KBM-7 (cell line): ENCODE measurements around the gene DMRTB1.

Experiments
- DNase-seq: peaks from one replicate; pipeline ENCODE4 v3.0.0-alpha.2; 2015
- in situ Hi-C: fragments of 300-500 bp; cut with MboI; formaldehyde crosslinking; loops from 2 replicates; pipeline ENCODE4 v1.14.3; 2020; ENCODE audit warnings: low sequenced_read_pairs, low pct_unique_long_range_greater_than_20kb, mixed read lengths

Gene DMRTB1

DNA sequence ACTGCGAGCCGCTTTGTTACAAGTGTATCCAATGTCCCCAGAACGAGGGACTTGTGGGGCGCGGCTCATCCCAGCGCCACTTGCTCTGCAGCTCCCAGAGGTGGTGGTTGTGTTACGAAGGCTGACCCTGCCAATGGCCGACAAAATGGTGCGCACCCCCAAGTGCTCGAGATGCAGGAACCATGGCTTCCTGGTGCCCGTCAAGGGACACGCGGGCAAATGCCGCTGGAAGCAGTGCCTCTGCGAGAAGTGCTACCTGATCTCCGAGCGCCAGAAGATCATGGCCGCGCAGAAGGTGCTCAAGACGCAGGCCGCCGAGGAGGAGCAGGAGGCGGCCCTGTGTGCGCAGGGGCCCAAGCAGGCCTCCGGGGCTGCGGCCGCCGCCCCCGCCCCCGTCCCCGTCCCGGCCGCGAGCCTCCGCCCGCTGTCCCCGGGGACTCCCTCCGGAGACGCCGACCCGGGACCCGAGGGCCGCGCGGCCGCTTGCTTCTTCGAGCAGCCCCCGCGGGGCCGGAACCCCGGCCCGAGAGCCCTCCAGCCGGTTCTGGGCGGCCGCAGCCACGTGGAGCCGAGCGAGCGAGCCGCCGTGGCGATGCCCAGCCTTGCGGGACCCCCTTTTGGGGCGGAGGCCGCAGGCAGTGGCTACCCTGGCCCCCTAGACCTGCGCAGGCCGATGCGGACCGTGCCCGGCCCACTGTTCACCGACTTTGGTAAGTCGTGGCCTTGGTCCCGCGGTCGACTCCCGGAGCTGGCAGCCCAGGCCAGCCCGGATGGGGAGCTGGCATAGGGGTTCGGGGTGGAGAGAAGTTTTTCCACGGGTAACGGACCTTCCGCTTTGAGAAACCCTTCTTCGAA, at the start of gene DMRTB1:
TSS of gene DMRTB1 (plus strand) at position 79 of the 855 bp plus-strand sequence. CDS start at position 134, 55 bp downstream.
- in situ Hi-C loops: no loop called here
- no peak for DNase-seq

DNA sequence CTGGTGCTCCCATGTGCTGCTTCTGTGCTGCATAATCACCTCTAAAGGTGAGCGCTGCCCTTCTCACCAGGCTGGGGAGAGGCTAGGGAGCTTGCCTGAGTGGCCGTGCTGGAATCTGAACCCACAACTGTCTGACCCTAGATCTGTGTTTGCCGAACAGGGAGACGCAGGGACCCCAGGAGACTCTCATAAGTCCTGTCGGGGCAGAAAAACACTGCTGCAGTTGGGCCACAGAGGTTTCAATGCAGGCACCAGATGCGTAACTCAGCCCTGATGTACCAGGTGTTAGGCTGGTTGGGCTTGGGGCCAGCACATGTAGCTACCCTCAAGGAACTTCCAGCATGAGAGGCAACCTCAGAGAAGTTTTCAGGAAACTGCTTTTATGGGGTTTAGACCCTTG, 49.5 kb upstream of the DMRTB1 start:
- DNase-seq: no peak
- in situ Hi-C loops: no loop called here

DNA sequence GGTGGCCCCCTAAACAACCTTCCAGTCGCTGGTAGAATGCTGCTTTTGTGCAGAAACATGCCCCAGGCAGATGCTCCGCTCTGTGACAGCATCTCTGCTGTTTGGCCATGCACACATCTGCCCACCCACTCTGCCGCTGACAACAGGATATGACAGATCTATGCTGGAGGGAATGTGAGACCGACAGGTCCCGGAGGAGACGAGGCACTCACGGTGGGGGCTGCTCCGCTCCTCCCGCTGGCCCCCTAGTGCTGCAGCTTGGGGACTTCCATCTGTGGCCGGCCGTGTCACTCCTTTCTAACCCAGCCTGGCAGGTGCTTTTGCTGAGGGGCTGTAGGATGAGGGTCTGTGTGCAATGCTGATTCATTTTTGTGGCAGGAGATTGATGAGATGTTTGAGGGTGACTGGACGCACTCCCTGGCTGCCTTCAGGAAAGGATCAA, 49.1 kb upstream of the DMRTB1 start:
- no peak for DNase-seq
- in situ Hi-C loops: no loop called here

DNA sequence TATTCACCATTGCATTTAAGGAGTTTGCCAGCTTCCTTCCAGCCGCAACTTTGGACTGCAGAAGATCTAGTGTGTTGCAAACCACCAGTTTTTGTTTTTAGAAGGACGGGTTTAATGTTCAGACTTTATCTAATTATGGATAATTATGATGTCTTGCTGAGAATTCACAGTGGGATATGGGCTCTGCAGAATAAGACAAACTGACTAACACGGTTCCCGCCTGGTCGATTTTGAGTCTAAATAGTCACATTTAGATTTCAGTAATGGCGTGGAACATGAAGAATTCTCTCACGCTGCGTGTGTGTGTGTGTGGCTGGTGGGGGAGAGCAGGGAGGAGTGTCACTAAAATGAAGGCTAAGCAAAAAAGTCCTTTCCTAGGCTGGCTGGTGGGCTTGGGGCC, 48.5 kb upstream of the DMRTB1 start:
- in situ Hi-C loops: no loop called here
- no peak for DNase-seq

DNA sequence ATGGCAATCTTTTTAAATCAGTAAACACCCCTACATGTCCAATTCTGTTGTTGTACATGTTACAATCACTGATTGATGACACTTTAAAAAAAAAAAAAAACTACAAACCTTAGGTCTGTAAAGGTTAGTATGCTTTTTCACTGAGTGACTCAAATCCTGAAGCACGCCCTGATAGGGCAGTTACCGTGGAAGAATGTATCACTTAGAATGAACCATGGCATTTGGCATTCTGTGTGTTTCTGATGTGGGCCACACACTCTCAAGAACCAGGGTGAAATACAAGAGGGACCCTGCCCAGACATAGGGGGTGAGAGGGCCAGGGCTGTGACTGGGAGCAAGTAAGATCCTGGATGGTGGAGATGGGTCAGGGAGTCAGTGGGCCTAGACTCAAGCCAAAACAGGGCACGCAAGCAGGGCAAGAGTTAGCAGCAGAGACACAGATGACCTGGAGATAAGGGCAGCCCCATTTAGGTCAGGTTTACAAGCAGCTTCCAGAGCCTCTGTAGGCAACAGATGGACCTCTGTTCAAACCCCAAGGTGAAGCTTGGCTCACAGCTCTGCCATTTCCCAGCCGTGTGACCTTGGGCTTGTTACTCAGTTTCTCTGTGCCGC, 47.6 kb upstream of the DMRTB1 start:
- no peak for DNase-seq
- in situ Hi-C loops: no loop called here

DNA sequence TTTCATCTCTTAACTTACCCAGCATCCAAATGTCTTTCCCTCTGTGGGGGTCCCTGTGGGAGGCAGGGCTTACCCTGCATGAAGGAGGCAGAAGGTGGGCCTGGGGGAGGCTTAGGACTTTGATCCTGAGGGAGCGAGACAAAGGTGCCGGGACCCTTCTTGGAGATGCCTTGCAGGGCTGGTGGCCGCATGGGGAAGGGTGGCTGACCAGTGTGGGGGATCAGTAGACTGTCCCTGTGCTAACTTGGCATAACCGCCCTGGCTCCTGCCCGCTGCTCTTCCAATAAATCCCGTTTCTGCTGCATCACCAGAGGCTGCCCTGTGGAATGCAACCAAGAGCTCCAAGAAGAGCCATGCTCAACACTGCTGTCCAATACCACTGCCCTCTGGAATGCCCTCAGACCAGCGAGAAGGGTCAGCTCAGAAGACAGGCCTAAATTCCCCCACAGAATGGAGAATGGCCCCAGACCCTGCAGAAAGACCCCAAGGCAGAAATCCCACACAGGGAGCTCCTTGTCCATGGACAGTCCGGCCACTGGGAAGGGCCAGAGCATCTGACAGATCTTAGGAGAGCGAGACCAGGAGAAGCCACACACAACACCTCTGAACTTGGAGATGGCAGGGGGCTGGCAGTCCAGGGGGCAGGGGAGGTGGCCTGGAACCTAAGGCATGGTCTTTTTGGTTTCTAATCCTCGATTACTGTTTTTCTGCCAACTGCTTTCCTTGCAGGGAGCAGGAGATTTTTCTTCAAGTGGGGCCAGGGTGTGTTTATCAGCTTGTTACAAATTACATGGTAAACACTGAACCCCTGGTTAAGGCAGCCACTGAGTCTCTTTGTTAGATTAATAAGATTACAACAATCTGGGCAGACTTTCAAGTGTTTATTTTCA, 46.7 kb upstream of the DMRTB1 start:
- no peak for DNase-seq
- in situ Hi-C loops: no loop called here

DNA sequence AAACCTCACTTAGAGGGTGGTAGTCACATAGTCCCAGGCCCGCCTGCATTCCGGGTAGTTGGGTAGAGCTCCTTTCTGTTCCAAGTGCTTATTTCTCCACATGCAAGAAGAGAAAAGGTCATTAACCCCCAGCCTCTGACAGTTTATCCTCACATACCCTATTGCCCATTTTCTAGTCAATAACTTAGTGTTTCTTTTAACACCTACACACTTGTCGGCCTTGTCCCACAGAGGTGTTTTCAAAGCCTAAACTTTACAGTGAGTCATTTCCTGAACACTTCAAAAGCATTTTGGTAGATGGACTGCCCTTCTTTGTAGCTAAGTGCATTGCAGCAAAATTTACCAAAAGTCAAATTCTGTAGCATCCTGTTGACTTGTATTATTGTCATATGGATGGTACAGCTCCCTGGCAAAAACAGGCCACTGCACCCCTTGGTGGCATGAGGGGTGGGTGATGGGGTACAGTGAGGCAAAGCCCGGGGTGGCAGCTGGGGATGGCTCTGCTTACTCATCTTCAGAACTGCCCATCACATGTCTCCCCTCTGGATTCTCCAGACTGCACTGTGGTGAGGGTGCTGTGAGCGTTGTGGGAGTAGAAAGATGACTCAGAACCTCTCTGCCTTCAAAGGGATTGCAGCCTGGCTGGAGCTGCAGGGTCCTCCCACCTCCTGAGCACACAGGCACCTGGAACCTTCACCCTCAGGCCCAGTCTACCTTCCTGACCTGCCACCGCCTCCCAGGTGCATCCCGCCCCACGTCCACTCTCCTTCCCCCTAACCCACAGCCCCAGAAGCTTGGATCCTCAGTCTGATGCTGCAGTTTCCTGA, 45.8 kb upstream of the DMRTB1 start:
- DNase-seq: no peak
- in situ Hi-C loops: no loop called here

DNA sequence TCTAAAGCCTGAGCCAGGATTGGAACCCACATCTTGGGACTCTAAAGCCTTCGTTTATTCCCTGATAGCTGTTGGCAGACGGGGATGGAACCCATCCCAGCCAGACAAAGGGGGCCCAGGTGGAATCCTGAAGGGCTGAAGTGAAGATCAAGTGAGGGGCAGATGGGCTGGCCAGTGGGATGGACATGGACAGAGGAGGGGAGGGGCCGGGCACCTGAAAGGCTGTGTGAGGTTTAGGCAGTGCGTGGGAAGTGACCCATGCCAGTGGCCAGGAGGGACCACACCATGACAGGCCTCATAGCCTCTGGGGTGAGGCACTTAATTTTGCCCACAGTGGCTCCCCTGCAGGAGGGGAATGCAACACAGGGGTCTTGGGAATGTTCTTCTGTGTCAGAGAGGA, 44.6 kb upstream of the DMRTB1 start:
- in situ Hi-C loops: no loop called here
- no peak for DNase-seq

DNA sequence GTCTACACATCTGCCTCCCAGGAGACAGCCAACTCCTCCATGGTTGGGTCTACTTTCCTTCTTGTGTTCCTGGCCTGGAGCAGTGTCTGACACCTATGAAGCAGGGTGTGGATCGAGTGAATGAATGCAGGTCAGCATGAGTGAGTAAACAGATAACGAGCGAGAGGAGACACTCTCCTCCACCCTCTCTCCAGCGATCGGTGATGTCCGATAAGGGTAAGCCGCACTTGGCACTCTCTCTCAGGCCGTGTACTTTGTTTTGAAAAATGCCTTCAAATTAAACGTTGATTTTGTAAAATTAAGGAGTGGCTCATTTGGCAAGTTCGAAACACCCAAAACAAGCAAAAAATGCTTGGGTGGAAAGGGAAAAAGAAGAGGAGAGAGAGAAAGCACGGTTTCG, 43.8 kb upstream of the DMRTB1 start:
- in situ Hi-C loops: no loop called here
- DNase-seq: no peak

DNA sequence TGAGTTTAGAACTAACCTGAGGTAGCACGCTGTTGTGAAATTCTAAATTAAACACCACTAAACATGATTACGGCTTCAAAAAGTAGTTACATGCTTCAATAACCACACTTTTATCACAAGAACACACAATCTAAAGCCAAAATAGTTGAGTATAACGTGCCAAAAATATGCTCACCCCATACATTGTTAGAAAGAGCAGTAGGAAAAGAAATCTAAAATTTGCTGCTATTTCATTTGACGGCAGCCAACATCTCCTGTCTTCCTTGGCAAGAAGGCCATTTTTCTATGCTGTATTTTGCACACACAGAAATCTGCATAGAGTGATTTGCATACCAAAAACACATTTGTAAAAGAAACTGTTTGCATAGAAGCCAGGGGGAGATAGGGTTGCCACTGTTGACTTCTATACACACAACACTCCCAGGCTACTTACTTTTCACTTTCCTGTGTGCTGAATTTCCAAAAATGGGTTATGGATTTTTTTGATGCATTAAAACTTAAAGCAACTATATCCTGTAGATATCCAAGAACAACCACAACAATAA, 42.9 kb upstream of the DMRTB1 start:
- in situ Hi-C loops: no loop called here
- no peak for DNase-seq

DNA sequence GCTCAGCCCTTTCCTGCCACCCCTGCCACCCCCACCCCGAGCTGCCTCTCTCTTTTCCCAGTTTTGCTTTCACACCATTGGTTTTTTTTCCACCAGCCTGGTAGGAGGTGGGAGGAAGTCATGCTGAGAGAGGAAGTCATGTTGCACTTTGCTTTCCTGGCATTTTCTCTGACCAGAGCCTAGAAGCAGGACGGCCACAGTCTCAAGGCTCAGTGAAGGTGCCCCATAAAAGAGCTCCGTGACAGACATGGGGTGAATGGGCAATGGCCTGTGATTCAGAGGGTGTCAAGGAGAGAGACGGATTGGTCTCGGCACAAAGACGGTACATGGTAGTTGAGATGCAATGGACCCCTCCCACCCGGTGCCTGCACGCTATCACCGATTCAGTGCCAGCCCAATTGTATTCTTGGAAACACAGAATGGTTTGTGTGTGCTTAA, 42.1 kb upstream of the DMRTB1 start:
- DNase-seq: peak; percentile 16
- in situ Hi-C loops: no loop called here

DNA sequence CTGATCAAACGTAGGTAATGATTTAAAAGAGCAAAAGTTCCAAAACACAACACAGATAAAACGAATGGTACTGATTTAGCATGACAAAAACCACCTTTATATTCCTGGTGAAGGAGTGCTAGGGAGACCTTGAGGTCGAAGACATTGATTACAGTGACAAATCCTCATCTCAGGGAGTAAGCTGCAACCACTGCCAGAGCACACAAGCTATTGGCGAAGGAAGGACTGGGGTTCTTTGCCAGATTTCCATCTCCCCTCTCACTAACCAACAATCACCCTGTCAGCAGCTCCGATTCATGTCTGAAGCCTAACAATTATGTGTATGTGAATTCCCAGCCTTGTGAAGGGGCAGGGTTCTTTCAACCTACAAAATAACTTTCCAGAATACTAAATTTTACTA, 40.2 kb upstream of the DMRTB1 start:
- DNase-seq: no peak
- in situ Hi-C loops: no loop called here

DNA sequence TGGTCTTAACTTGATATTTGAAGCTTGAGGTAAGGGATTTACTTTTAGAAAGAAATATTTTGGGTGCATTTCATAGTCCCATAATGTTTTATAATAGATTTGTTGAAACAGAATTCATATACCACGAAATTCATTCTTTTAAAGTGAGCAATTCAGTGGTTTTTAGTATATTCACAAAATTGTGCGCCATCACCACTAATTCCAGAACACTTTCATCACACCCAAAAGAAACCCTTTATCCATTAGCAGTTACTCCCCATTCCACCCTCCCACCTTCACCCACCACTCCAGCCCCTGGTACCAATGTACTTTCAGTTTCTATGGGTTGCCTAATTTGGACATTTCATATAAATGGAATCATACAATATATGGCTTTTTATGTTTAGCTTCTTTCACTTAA, 38.9 kb upstream of the DMRTB1 start:
- DNase-seq: no peak
- in situ Hi-C loops: no loop called here

DNA sequence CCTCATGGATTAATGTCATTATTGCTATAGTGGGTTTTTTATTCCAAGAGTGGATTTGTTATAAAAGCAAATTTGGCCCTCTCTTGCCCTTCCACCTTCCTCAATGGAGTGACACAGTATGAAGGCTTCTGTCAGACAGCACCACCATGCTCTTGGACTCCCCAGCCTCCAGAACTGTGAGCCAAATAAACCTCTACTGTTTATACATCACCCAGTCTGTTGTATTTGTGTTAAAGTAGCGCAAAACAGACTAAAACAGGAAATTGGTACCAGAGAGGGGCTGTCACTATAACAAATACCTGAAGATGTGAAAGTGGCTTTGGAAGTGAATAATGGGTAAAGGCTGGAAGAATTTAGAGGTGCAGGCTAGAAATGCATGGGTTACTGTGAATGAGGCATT, 38.0 kb upstream of the DMRTB1 start:
- DNase-seq: no peak
- in situ Hi-C loops: no loop called here

DNA sequence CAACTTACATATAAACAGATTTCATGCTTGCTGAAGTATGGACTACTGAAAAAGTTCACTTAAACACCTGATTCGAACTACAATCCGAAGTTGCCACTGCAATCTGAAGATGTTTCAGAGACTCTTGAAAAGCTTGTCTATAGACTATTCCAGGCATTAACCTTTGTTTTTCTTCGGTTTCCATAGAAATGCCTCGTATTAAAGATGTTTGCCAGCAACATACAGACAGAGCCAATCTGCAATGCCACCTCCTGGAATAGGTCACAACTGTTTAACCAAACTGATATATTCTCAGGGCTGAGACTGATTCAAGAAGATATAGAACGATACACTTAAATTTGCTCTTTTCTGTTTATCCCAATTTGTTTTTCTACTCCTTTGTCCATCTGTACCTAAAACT, 28.9 kb upstream of the DMRTB1 start:
- in situ Hi-C loops: no loop called here
- no peak for DNase-seq

DNA sequence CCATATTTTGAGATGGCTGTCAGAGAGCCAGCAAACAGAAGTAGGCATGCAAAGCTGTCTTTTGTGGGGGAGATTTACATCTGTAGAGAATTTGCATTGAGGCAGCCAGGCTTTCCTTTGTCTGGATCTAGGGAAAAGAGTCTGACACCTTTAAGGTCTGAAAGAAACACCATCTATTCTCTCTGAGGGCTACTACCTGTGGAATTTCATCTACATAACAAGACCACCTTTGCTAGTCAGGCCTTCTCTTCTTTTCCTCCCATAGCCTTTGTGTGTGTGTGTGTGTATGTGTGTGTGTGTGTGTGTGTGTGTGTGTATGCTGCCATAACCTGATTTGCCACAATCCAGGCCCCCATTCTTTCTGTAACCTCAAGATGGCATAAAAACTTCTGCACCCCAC, 28.4 kb upstream of the DMRTB1 start:
- DNase-seq: no peak
- in situ Hi-C loops: no loop called here

DNA sequence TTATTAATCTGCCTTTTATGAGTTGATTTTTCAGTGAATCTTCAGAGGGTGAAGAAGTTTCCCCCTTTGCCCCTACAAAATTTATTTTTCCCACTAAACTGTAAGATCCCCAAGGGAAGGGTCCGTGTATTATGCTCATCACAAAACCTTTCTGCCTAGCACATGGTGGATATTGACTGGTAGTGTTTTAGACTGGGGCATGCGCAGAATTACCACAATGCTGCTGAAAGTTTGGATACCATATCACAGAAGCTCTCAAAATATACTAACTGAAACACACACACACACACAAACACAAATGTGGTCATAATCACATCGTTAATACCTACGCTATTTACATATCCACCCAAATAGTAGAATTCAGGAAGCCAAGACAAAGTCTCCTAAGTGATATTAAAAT, 28.0 kb upstream of the DMRTB1 start:
- in situ Hi-C loops: no loop called here
- no peak for DNase-seq

DNA sequence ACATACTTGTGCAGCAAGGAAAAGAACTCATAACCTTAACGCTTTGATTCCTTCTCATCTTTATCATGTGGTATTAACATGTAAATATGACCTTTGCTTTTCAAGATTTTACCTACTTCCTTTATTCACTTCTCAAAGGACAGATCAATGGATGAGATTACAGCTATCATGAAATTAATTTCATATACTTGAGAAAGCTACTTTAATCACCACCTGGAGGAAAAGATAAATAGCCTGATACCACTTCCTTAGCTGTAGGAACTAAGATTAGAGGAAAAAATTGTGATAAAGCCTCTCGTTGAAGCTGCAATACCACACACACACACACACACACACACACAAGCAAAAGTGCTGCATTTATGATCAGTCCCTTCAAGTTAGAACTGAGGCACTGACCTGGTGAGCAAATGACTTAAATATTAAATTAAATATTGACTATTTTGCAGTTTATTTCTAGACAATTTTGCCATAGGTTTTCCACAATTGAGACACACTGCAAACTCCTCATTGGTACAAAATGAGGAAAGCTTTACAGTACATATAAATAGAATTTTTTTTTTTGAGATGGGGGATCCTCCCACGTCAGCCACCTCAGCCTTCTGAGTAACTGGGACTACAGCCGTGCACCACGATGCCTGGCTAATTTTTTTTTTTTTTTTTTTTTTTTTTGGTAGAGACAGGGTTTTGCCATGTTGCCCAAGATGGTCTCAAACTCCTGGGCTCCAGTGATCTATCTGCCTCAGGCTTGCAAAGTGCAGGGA, 27.2 kb upstream of the DMRTB1 start:
- in situ Hi-C loops: no loop called here

More for the DNA sequence above, 27.2 kb upstream of the DMRTB1 start:
- DNase-seq: peak; percentile 17
